ENCODE data around the gene B9D1. TPM values are rescaled to one million over a fixed set of nuclear protein-coding genes. Genes with fewer than 3 reads are reported as not detected.
"Not testable (repeated sequence)": the region's sequence is repeated elsewhere in the genome, so short reads cannot be mapped to it uniquely, and the experiment has no call there.

Gene B9D1
- total RNA-seq, 1 donor from 2014 or later, result 13.6 TPM

DNA sequence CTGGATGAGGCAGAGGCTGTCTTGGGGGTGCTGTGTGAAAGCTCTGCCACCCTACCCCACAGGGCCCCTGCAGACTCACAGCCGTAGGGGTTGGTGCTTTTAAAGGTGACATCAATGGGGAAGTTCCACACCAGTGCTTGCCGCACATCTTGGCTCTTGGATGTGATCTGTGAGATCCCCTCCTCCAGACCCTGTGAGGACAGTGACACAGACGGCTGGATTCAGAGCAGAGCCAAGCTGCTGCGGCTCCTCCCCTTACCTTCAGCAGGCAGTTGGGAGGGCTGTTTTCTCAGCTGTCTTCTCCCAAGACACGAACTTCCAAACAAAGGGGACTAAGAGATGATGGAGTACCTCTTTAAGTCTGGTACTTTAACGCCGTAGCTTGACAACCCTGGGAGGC, 4.8 kb downstream of the B9D1 start:
- DNase-seq, result no peak

DNA sequence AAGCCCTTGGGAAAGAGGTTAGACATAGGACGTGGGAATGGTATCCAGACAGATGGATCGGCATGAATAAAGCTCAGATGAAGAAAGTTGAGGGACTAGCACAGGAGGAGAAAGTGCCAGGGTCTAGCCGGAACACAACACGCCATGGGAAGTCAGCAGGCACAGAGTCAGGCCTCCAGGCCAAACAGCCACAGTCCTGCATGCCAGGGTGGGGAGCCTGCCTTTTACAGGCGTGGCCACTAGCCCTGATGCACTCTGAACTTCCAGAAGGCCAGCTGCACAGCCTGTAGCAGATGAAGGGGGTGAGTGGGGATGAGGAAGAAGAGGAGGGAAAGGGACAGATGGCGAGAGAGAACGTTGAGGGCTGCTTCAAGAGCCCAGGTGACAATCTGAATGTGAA, 5.2 kb downstream of the B9D1 start:
- no peak for DNase-seq

- DNase-seq, result no peak
Observed at GRCh38 chr17:19354748-19355147, 7.8 kb downstream of the B9D1 start.

GRCh38 chr17:19353401-19353800, 9.1 kb downstream of the B9D1 start:
- not testable (repeated sequence) for DNase-seq

DNA sequence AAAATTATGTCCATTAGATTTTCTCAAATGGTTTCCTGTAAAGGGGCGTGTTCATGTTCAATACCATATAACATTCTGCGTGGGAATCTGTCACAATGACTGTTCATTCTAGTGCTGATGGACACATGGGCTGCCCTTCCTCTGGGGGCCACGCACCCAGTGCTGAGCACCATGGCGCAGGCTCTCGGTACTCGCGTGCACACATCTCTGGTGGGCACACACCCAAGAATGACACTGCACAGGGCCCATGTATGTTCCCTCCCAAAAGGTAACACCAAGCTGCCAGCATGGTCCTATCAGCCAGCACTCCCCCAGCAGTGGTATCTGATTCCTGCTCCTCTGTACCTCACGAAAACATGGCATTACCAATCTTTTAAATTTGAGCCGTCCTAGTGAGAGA, 13.7 kb downstream of the B9D1 start:
- DNase-seq, result no peak

DNA sequence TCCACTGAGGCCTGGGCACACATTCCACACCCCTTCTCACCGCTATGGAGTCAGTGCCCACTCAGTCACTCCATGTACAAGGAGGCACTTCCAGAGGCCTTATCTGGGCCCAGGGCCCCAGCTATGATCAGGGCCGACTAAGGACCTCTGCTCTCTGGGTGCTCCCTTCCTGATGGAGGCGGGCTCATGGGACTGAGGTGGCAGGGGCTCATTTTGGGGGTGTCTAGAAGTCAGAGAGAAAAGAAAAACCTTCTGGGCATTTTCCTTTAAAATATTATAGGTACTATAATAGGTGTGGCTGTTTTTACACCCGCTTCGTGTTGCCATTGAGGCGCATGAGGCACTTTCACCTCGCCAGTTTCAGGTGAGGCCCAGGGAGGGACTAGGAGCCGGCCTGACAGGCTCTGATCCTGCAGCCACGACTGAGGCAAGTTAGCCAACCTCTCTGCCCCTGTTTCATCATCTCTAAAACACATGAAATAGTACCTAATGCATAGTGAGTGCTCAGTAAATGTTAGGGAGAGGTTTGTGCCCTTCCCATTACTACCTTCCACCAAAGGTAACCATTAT, 14.4 kb downstream of the B9D1 start:
- no peak for DNase-seq

- DNase-seq, result no peak
Observed at GRCh38 chr17:19347323-19348080, 15.0 kb downstream of the B9D1 start.

- peak; percentile 72 for DNase-seq
Observed at GRCh38 chr17:19346351-19347255, 15.9 kb downstream of the B9D1 start.

- no peak for DNase-seq
Observed at GRCh38 chr17:19345486-19346350, 16.8 kb downstream of the B9D1 start.

DNA sequence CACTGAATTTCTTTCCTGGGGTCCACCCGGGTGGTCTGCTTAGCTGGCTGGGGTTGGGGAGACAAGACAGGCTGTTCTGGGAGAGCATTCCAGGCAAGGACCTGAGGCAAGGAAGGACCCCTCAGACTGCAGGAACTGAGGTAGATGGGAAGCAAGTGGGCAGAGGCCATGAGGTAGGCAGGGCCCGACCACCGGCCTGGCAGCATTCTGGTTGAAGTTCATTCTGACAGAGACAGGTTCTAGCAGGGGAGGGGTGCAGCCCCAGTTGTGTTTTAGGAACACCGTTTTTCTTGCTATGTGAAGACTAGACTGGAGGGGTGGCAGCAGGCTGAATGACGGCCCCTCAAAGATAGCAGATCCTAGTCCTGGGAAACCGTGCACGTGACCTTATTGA, 17.5 kb downstream of the B9D1 start:
- no peak for DNase-seq

GRCh38 chr17:19344311-19345066, 18.0 kb downstream of the B9D1 start:
- no peak for DNase-seq

GRCh38 chr17:19343671-19344151, 18.8 kb downstream of the B9D1 start:
- DNase-seq, result no peak

DNA sequence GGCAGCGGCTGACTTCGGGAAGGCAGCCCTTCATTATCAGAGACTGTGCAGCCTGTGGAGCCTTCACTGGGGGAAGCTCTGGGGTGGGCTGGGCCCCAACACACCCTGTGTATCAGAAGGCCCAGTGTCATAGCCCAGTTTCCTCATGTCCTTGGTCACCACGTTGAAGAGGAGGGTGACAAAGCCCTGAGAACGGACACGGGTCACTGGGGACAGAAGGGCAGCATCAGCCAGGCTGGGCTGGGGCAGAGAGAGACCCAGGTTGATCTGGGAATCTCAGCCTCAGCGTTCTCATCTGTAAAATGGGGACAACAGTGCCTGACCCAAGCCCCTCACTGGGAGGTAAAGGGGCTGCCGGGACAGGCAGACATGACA, 19.3 kb downstream of the B9D1 start:
- no peak for DNase-seq

DNA sequence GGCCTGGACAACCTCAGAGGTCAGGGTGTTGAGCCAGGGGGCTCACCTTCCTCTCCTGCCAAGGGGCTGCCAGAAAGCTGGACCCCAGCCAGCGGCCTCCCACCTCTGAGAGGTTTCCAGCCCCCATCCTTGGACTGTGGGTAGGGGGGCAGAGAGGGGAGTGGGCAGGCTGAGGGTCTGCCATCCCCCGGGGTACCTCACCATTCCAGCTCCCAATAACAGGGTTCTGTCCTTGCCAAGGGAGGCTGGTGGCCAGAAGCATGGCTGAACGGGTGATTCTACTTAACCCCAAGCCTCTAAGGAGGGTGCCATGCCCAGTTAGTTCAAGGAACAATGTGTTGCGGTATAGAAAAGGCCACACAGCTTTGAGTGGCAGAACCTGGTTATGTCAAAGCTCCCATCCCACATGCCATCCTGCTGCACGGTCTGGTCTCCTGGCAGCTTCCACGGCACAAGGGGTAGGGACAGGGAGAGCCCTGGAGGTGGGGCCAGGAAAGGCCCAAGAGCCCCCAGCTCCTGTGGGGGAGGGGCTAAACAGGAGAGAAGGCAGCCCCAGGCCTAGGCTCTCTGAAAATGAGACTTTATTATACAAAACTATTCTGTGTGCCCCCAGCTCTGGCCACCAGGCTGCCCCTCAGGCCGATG, 19.8 kb downstream of the B9D1 start:
- no peak for DNase-seq

DNA sequence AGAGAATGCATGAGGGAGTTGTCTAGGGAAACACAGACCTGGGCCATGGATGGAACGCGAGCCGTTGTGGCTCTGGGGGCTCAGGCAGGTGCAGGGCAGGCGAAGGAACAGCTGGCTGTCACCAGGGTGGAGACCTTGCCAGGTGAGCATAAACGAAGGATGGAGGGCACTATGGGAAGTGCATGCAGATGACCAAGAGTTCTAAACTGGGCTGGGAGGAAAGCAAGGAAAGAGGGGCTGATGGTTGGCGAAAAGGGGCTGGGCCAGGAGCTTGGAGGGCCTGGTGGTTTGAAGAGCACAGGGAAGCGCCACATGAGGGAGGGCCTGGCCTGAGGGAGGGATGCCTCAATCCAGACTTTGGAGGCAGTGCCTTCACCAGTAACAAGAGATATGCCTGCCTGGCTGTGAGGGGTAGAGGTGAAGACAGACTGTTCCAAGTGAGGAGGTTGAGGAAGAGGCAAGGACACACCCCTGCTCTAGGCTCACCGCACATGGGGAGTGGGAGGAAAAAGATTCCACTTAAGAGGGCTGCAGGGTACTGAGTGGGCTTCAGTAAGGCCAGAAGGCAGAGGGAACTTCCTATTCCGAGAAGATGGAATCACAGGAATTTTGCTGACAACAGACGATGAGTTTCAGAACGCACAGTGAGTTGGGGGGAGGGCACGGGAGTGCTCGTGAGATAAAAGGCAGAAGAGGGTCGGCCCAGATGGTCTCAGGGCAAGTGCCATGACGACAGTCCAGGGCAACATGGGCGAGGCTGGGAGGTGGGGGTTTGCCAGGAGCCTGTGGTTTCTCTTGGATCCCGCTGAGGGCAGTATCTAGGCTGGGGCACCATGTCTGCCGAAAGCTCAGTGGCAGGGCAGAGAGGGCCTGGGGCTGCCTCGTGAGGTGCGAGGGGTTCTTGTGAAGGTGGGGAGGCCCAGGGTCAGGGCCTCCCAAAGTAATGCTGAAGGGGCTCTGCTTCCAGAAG, 20.6 kb downstream of the B9D1 start:
- no peak for DNase-seq

GRCh38 chr17:19341211-19341631, 21.3 kb downstream of the B9D1 start:
- DNase-seq, result no peak

- no peak for DNase-seq
Observed at GRCh38 chr17:19339341-19339815, 23.1 kb downstream of the B9D1 start.

DNA sequence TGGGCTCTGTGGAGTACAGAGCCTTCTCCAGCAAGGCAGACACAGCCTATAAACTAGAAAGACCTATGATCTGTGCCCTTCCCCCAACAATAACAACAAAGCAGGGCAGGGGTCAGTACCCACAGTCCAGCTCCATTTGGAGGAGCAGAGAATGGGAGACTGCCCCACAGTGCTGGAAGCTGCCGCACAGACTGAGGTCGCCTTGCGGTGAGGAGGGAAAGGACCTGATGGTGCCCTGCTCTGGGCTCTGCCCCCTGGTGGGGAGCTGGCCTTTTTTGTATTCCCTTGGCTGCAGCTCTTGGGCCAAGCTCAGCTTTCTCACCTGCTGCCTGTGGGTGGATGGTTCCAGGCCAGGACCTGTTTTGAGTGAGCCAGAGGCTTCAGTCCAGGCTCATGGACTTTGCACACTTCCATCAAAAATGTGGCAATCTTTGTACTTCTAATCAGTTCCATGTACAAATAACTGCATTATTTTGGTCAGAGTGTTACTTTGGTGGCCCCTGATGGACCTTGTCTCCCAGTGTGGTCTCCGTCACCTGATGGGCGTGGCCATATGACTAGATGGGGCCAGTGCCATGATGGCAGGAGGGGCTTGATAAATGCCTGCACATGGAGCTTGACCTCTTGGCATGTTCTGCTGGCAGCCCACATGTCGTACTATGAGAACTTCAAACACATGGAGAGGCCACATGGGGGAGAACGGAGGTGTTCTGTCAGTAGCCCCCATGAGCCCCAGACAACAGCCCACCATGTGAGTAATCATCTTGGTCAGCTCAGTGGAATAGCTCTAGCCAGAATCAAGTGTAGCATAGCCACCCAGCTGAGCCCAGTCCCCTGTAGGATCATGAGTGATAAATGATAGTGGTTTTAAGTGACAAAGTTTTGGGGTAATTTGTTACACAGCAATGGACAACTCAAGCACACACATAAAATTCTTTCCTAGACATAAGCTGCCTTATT, 24.2 kb downstream of the B9D1 start:
- no peak for DNase-seq

Data from occipital lobe (tissue), 2 donors.